ENCODE measurements around the gene RSPO3. TPM values are rescaled to one million over a fixed set of nuclear protein-coding genes. Genes with fewer than 3 reads are reported as not detected.
A peak's percentile ranks its signal among the peaks of the same experiment; 100 is the strongest.

Gene RSPO3
- total RNA-seq, 1 experiment from 2014 or later: not detected

GRCh38 chr6:127124172-127124571, 5.7 kb downstream of the RSPO3 start:
- BruUV-seq (replicated peaks): no TSS peak
- TF ChIP-seq EZH2 (IDR thresholded peaks at IDR 0.05; ENCODE audit: low read depth): no peak
- no peak for TF ChIP-seq CTCF (conservative IDR thresholded peaks at IDR 0.05)
- Histone ChIP-seq H2AFZ (no peak overlapping the region), H3K9me3 (ENCODE audit: insufficient read depth, low read depth) (no peaks in the 10 kb centered on the region), H4K20me1 (ENCODE audit: insufficient read depth) (no peaks in the 10 kb centered on the region), H3F3A (ENCODE audit: insufficient read depth, low read depth) (no peaks in the 10 kb centered on the region), H3K4me2 (no peak overlapping the region), H3K4me1 (replicated peaks; ENCODE audit: insufficient read depth) (no peaks in the 10 kb centered on the region), H3K79me2 (ENCODE audit: low read depth) (no peaks in the 10 kb centered on the region), H3K9me2 (ENCODE audit: insufficient read depth) (no peaks in the 10 kb centered on the region), H3K36me3 (ENCODE audit: low read depth) (no peaks in the 10 kb centered on the region), H3K4me3 (no peak overlapping the region), H3K27ac (no peak overlapping the region), H3K27me3 (ENCODE audit: insufficient read depth, low read depth) (peaks cover 21% of the 10 kb centered on the region)
- intact Hi-C loops (cut with micrococcal nuclease; ENCODE audit: unreplicated experiment): no loop called here
- ChIA-PET CTCF (no interaction called here), POLR2A (ENCODE audit: unreplicated experiment) (no interaction called here)
- DNase-seq: no peak

GRCh38 chr6:127124680-127125079, 6.2 kb downstream of the RSPO3 start:
- Histone ChIP-seq H4K20me1 (ENCODE audit: insufficient read depth) (no peaks in the 10 kb centered on the region), H3K27me3 (ENCODE audit: insufficient read depth, low read depth) (peaks cover 16% of the 10 kb centered on the region), H3K4me2 (no peak overlapping the region), H3K4me3 (no peak overlapping the region), H3K9me2 (ENCODE audit: insufficient read depth) (no peaks in the 10 kb centered on the region), H3K4me1 (replicated peaks; ENCODE audit: insufficient read depth) (no peaks in the 10 kb centered on the region), H3F3A (ENCODE audit: insufficient read depth, low read depth) (no peaks in the 10 kb centered on the region), H3K36me3 (ENCODE audit: low read depth) (no peaks in the 10 kb centered on the region), H3K27ac (no peak overlapping the region), H2AFZ (no peak overlapping the region), H3K79me2 (ENCODE audit: low read depth) (no peaks in the 10 kb centered on the region), H3K9me3 (ENCODE audit: insufficient read depth, low read depth) (no peaks in the 10 kb centered on the region)
- intact Hi-C loops (cut with micrococcal nuclease; ENCODE audit: unreplicated experiment): no loop called here
- TF ChIP-seq CTCF (conservative IDR thresholded peaks at IDR 0.05) (no peak), EZH2 (IDR thresholded peaks at IDR 0.05; ENCODE audit: low read depth) (no peak)
- CTCF ChIA-PET: no interaction called here
- POLR2A ChIA-PET (ENCODE audit: unreplicated experiment): interaction anchor here (0.6 kb wide), 1 partner anchor 176 kb away, joined by 8 read pairs; no protein-coding TSS in a partner anchor
- peak in 1 of 2 experiments; percentile 10 for DNase-seq
- no TSS peak for BruUV-seq (replicated peaks)

- no peaks in the 10 kb centered on the region for H3K4me1 ChIP-seq (replicated peaks; ENCODE audit: insufficient read depth)
- no peak overlapping the region for H3K27ac ChIP-seq
- no peak overlapping the region for H2AFZ ChIP-seq
- DNase-seq: no peak
- no peak overlapping the region for H3K4me3 ChIP-seq
- H3K79me2 ChIP-seq (ENCODE audit: low read depth): no peaks in the 10 kb centered on the region
- no peaks in the 10 kb centered on the region for H3K27me3 ChIP-seq (ENCODE audit: insufficient read depth, low read depth)
- ChIA-PET CTCF (no interaction called here), POLR2A (ENCODE audit: unreplicated experiment) (no interaction called here)
- no peaks in the 10 kb centered on the region for H4K20me1 ChIP-seq (ENCODE audit: insufficient read depth)
- H3K9me2 ChIP-seq (ENCODE audit: insufficient read depth): 0 out of 2 replicates have a peak, but pooled peaks cover 2% of the 10 kb centered on the region
- no peaks in the 10 kb centered on the region for H3F3A ChIP-seq (ENCODE audit: insufficient read depth, low read depth)
- H3K36me3 ChIP-seq (ENCODE audit: low read depth): no peaks in the 10 kb centered on the region
- BruUV-seq (replicated peaks): no TSS peak
- intact Hi-C loops (cut with micrococcal nuclease; ENCODE audit: unreplicated experiment): no loop called here
- TF ChIP-seq CTCF (conservative IDR thresholded peaks at IDR 0.05): no peak
- TF ChIP-seq EZH2 (IDR thresholded peaks at IDR 0.05; ENCODE audit: low read depth): no peak
- no peak overlapping the region for H3K4me2 ChIP-seq
- H3K9me3 ChIP-seq (ENCODE audit: insufficient read depth, low read depth): no peaks in the 10 kb centered on the region
Measured at GRCh38 chr6:127128066-127128465, 9.6 kb downstream of the RSPO3 start.
